Measurements from ENCODE around the gene ST8SIA1.

The ST8SIA1 gene

GRCh38 chr12:22230280-22230794, 104.2 kb downstream of the ST8SIA1 start:
- no peak overlapping the region for H3K4me3 ChIP-seq (ENCODE audit: low read depth, low read length)

DNA sequence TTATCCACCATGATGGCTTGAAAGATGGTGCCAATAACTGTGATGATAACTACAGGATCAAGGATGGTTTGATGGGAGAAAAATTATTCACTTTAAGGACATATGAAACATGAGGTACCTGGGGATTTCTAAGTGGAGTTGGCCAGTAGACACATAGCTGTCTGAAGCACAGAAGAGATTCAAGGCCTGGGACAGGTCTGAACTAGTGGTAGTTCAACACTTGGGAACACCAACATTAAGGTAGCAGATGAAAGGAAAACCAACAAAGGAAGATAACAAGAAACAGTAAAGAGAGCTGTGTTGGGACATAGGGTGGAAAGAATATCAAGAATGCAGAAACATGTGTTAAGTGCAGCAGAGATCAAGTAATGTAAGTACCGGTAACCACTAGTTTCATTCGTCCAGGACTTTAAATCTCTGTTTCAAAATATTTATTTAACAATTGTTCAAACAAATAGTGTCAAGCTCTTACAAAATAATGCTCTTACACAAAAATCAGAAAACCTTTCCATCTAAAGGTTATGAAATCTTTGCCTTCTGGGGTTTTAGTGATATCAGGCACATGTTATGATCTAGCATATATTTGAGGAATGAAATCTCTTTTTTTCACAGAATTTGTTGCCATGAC, 104.7 kb downstream of the ST8SIA1 start:
- TF ChIP-seq, protein P1, sequence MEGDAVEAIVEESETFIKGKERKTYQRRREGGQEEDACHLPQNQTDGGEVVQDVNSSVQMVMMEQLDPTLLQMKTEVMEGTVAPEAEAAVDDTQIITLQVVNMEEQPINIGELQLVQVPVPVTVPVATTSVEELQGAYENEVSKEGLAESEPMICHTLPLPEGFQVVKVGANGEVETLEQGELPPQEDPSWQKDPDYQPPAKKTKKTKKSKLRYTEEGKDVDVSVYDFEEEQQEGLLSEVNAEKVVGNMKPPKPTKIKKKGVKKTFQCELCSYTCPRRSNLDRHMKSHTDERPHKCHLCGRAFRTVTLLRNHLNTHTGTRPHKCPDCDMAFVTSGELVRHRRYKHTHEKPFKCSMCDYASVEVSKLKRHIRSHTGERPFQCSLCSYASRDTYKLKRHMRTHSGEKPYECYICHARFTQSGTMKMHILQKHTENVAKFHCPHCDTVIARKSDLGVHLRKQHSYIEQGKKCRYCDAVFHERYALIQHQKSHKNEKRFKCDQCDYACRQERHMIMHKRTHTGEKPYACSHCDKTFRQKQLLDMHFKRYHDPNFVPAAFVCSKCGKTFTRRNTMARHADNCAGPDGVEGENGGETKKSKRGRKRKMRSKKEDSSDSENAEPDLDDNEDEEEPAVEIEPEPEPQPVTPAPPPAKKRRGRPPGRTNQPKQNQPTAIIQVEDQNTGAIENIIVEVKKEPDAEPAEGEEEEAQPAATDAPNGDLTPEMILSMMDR (IDR thresholded peaks at IDR 0.05; ENCODE audit: borderline replicate concordance, insufficient read depth, low read depth, low read length), result no peak
- H3K4me3 ChIP-seq (ENCODE audit: low read depth, low read length), result no peak overlapping the region

More at GRCh38 chr12:22230280-22230794, 104.2 kb downstream of the ST8SIA1 start:
- TF ChIP-seq, protein P1 (IDR thresholded peaks at IDR 0.05; ENCODE audit: borderline replicate concordance, insufficient read depth, low read depth, low read length), result no peak

- TF ChIP-seq, protein P1 (IDR thresholded peaks at IDR 0.05; ENCODE audit: borderline replicate concordance, insufficient read depth, low read depth, low read length), result no peak
- no peak overlapping the region for H3K4me3 ChIP-seq (ENCODE audit: low read depth, low read length)
These were observed 106.3 kb downstream of the ST8SIA1 start for GRCh38 chr12:22228022-22228875.

- no peak overlapping the region for H3K4me3 ChIP-seq (ENCODE audit: low read depth, low read length)
- TF ChIP-seq, protein P1 (IDR thresholded peaks at IDR 0.05; ENCODE audit: borderline replicate concordance, insufficient read depth, low read depth, low read length), result no peak
These were observed 111.2 kb downstream of the ST8SIA1 start for GRCh38 chr12:22223356-22223755.

DNA sequence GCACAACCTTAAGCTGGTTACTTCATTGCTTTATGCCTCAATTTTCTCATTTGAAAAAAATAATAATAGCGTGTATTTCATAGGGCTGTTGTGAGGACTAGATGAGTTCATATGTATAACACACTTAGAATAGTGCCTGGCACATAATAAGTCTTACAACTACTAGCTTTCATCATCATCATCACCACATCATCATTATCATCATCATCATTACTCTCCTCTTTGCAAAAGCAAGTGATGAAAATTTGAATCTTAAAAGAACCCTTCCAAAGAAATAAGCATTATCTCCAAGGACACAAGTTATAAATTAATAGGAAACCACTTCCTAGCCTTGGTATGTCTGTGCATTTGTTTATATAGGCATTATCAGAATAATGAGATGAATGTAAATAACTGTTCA, 117.0 kb downstream of the ST8SIA1 start:
- TF ChIP-seq, protein P1 (IDR thresholded peaks at IDR 0.05; ENCODE audit: borderline replicate concordance, insufficient read depth, low read depth, low read length), result no peak
- H3K4me3 ChIP-seq (ENCODE audit: low read depth, low read length), result no peak overlapping the region

GRCh38 chr12:22215467-22216253, 118.8 kb downstream of the ST8SIA1 start:
- TF ChIP-seq, protein P1 (IDR thresholded peaks at IDR 0.05; ENCODE audit: borderline replicate concordance, insufficient read depth, low read depth, low read length), result no peak
- H3K4me3 ChIP-seq (ENCODE audit: low read depth, low read length), result no peak overlapping the region

Data from GM12875 (cell line).